T-helper 1 cell treated with Interleukin-12 subunit alpha and Interleukin-12 subunit beta and Interleukin-4 antibody, amounts not matched to agents 30 μg/mL and 1 μg/mL, for 36 hours (primary cell): ENCODE results near the gene GPR22.

Experiments used
- H3K27ac Mint-ChIP-seq: one replicate; pipeline ENCODE4 v1.8.0; 2021; ENCODE audit warnings: mild to moderate bottlenecking, mixed read lengths
- H3K27me3 Mint-ChIP-seq: one replicate; pipeline ENCODE4 v1.8.0; 2021; ENCODE audit warnings: low read depth, mixed read lengths
- H3K36me3 Mint-ChIP-seq: one replicate; pipeline ENCODE4 v1.8.0; 2021; ENCODE audit warnings: low read depth, mixed read lengths
- H3K4me1 Mint-ChIP-seq: one replicate; pipeline ENCODE4 v1.8.0; 2021; ENCODE audit warnings: low read depth, mixed read lengths
- H3K4me3 Mint-ChIP-seq: one replicate; pipeline ENCODE4 v1.8.0; 2021; ENCODE audit warnings: mild to moderate bottlenecking, moderate library complexity, mixed read lengths
- H3K9me3 Mint-ChIP-seq: one replicate; pipeline ENCODE4 v1.8.0; 2021; ENCODE audit warnings: mixed read lengths

The GPR22 gene

GRCh38 chr7:107469929-107470328, at the start of gene GPR22:
GPR22 (plus strand) TSS chr7:107470057; CDS start chr7:107474061, 4,004 bp downstream.
- Mint-ChIP-seq H3K4me3 (no peak within 1 kb of the TSS), H3K4me1 (peaks cover 5% of the 10 kb centered on the region), H3K27ac (no peak within 1 kb of the TSS), H3K36me3 (no peaks in the 10 kb centered on the region), H3K9me3 (no peaks in the 10 kb centered on the region), H3K27me3 (no peaks in the 10 kb centered on the region)

- peaks cover 2% of the 10 kb centered on the region for H3K36me3 Mint-ChIP-seq
- H3K4me3 Mint-ChIP-seq: no peak overlapping the region
- H3K27me3 Mint-ChIP-seq: no peaks in the 10 kb centered on the region
- peaks cover 3% of the 10 kb centered on the region for H3K9me3 Mint-ChIP-seq
- H3K4me1 Mint-ChIP-seq: no peaks in the 10 kb centered on the region
- no peak overlapping the region for H3K27ac Mint-ChIP-seq
Measured at GRCh38 chr7:107427462-107427861, 42.4 kb upstream of the GPR22 start.

- Mint-ChIP-seq H3K27me3 (no peaks in the 10 kb centered on the region), H3K9me3 (peaks cover 3% of the 10 kb centered on the region), H3K4me3 (no peak overlapping the region), H3K36me3 (peaks cover 3% of the 10 kb centered on the region), H3K4me1 (no peaks in the 10 kb centered on the region), H3K27ac (no peak overlapping the region)
Measured at GRCh38 chr7:107428642-107429041, 41.2 kb upstream of the GPR22 start.

GRCh38 chr7:107430057-107430456, 39.8 kb upstream of the GPR22 start:
- Mint-ChIP-seq H3K27me3 (no peaks in the 10 kb centered on the region), H3K36me3 (peaks cover 3% of the 10 kb centered on the region), H3K4me1 (no peaks in the 10 kb centered on the region), H3K4me3 (no peak overlapping the region), H3K9me3 (peaks cover 6% of the 10 kb centered on the region), H3K27ac (no peak overlapping the region)

- H3K36me3 Mint-ChIP-seq: peaks cover 7% of the 10 kb centered on the region
- H3K4me3 Mint-ChIP-seq: no peak overlapping the region
- H3K27ac Mint-ChIP-seq: no peak overlapping the region
- no peaks in the 10 kb centered on the region for H3K4me1 Mint-ChIP-seq
- H3K27me3 Mint-ChIP-seq: no peaks in the 10 kb centered on the region
- H3K9me3 Mint-ChIP-seq: peaks cover 13% of the 10 kb centered on the region
Measured at GRCh38 chr7:107432261-107432660, 37.6 kb upstream of the GPR22 start.

- Mint-ChIP-seq H3K27ac (no peak overlapping the region), H3K9me3 (peaks cover 10% of the 10 kb centered on the region), H3K36me3 (peaks cover 6% of the 10 kb centered on the region), H3K4me3 (no peak overlapping the region), H3K4me1 (no peaks in the 10 kb centered on the region), H3K27me3 (no peaks in the 10 kb centered on the region)
Measured at GRCh38 chr7:107435749-107436148, 34.1 kb upstream of the GPR22 start.

- no peak overlapping the region for H3K4me3 Mint-ChIP-seq
- peaks cover 17% of the 10 kb centered on the region for H3K9me3 Mint-ChIP-seq
- peaks cover 12% of the 10 kb centered on the region for H3K36me3 Mint-ChIP-seq
- H3K4me1 Mint-ChIP-seq: peaks cover 3% of the 10 kb centered on the region
- H3K27ac Mint-ChIP-seq: no peak overlapping the region
- no peaks in the 10 kb centered on the region for H3K27me3 Mint-ChIP-seq
Measured at GRCh38 chr7:107439025-107439424, 30.8 kb upstream of the GPR22 start.

GRCh38 chr7:107441581-107442422, 28.1 kb upstream of the GPR22 start:
- Mint-ChIP-seq H3K27ac (no peak overlapping the region), H3K9me3 (peaks cover 7% of the 10 kb centered on the region), H3K4me3 (no peak overlapping the region), H3K4me1 (peaks cover 3% of the 10 kb centered on the region), H3K27me3 (no peaks in the 10 kb centered on the region), H3K36me3 (peaks cover 7% of the 10 kb centered on the region)

- Mint-ChIP-seq H3K27ac (no peak overlapping the region), H3K9me3 (peaks cover 7% of the 10 kb centered on the region), H3K4me1 (peaks cover 6% of the 10 kb centered on the region), H3K4me3 (no peak overlapping the region), H3K27me3 (no peaks in the 10 kb centered on the region), H3K36me3 (peaks cover 7% of the 10 kb centered on the region)
Measured at GRCh38 chr7:107442678-107443077, 27.2 kb upstream of the GPR22 start.

- peaks cover 7% of the 10 kb centered on the region for H3K36me3 Mint-ChIP-seq
- peaks cover 7% of the 10 kb centered on the region for H3K9me3 Mint-ChIP-seq
- no peak overlapping the region for H3K27ac Mint-ChIP-seq
- H3K27me3 Mint-ChIP-seq: no peaks in the 10 kb centered on the region
- H3K4me3 Mint-ChIP-seq: no peak overlapping the region
- peaks cover 6% of the 10 kb centered on the region for H3K4me1 Mint-ChIP-seq
Measured at GRCh38 chr7:107446531-107446930, 23.3 kb upstream of the GPR22 start.

GRCh38 chr7:107446988-107447387, 22.9 kb upstream of the GPR22 start:
- peaks cover 4% of the 10 kb centered on the region for H3K4me1 Mint-ChIP-seq
- H3K9me3 Mint-ChIP-seq: peaks cover 2% of the 10 kb centered on the region
- no peaks in the 10 kb centered on the region for H3K27me3 Mint-ChIP-seq
- H3K27ac Mint-ChIP-seq: no peak overlapping the region
- no peak overlapping the region for H3K4me3 Mint-ChIP-seq
- H3K36me3 Mint-ChIP-seq: peaks cover 5% of the 10 kb centered on the region

GRCh38 chr7:107450970-107451369, 18.9 kb upstream of the GPR22 start:
- no peak overlapping the region for H3K27ac Mint-ChIP-seq
- H3K27me3 Mint-ChIP-seq: no peaks in the 10 kb centered on the region
- H3K9me3 Mint-ChIP-seq: no peaks in the 10 kb centered on the region
- peaks cover 3% of the 10 kb centered on the region for H3K4me1 Mint-ChIP-seq
- no peak overlapping the region for H3K4me3 Mint-ChIP-seq
- peaks cover 3% of the 10 kb centered on the region for H3K36me3 Mint-ChIP-seq

- H3K4me3 Mint-ChIP-seq: no peak overlapping the region
- H3K27ac Mint-ChIP-seq: no peak overlapping the region
- no peaks in the 10 kb centered on the region for H3K4me1 Mint-ChIP-seq
- no peaks in the 10 kb centered on the region for H3K27me3 Mint-ChIP-seq
- peaks cover 8% of the 10 kb centered on the region for H3K36me3 Mint-ChIP-seq
- H3K9me3 Mint-ChIP-seq: no peaks in the 10 kb centered on the region
Measured at GRCh38 chr7:107453388-107453787, 16.5 kb upstream of the GPR22 start.

- no peak overlapping the region for H3K27ac Mint-ChIP-seq
- H3K4me1 Mint-ChIP-seq: no peaks in the 10 kb centered on the region
- no peak overlapping the region for H3K4me3 Mint-ChIP-seq
- H3K36me3 Mint-ChIP-seq: peaks cover 7% of the 10 kb centered on the region
- H3K9me3 Mint-ChIP-seq: no peaks in the 10 kb centered on the region
- no peaks in the 10 kb centered on the region for H3K27me3 Mint-ChIP-seq
Measured at GRCh38 chr7:107461938-107462533, 7.8 kb upstream of the GPR22 start.
